Measurements from ENCODE around the gene CCDC198.

Gene CCDC198

GRCh38 chr14:57464008-57464730 is 29.5 kb downstream of the CCDC198 start:
- DNase-seq (ENCODE audit: low read depth in 2 of 2, low spot score in 1 of 2): no peak

GRCh38 chr14:57462551-57462950 is 31.1 kb downstream of the CCDC198 start:
- no peak for DNase-seq (ENCODE audit: low read depth in 2 of 2, low spot score in 1 of 2)

GRCh38 chr14:57461777-57462320 is 31.8 kb downstream of the CCDC198 start:
- DNase-seq (ENCODE audit: low read depth in 2 of 2, low spot score in 1 of 2): no peak

- DNase-seq (ENCODE audit: low read depth in 2 of 2, low spot score in 1 of 2): no peak
Measured at GRCh38 chr14:57435923-57436322, 57.7 kb downstream of the CCDC198 start.

GRCh38 chr14:57420986-57421385 is 72.7 kb downstream of the CCDC198 start:
- no peak for DNase-seq (ENCODE audit: low read depth in 2 of 2, low spot score in 1 of 2)

- no peak for DNase-seq (ENCODE audit: low read depth in 2 of 2, low spot score in 1 of 2)
Measured at GRCh38 chr14:57420033-57420432, 73.6 kb downstream of the CCDC198 start.
